GM19438 (cell line): Measurements from ENCODE around the gene SNRNP48.

Experiments
- ATAC-seq: cut with Tn5 transposase; IDR thresholded peaks from one replicate; pipeline ENCODE4 v1.9.1; 2021; ENCODE audit warnings: low read depth; ENCODE audit not compliant: unreplicated experiment

Gene SNRNP48

GRCh38 chr6:7640016-7640415 lies 50.0 kb downstream of the SNRNP48 start:
- no peak for ATAC-seq

GRCh38 chr6:7640607-7641577 lies 50.9 kb downstream of the SNRNP48 start:
- no peak for ATAC-seq

GRCh38 chr6:7642791-7643190 lies 52.8 kb downstream of the SNRNP48 start:
- no peak for ATAC-seq

- no peak for ATAC-seq
These were observed 54.4 kb downstream of the SNRNP48 start for GRCh38 chr6:7644417-7644816.

GRCh38 chr6:7646394-7646793 lies 56.4 kb downstream of the SNRNP48 start:
- no peak for ATAC-seq

- no peak for ATAC-seq
These were observed 57.5 kb downstream of the SNRNP48 start for GRCh38 chr6:7647504-7647903.

- no peak for ATAC-seq
These were observed 59.2 kb downstream of the SNRNP48 start for GRCh38 chr6:7649037-7649810.

- ATAC-seq: no peak
These were observed 60.9 kb downstream of the SNRNP48 start for GRCh38 chr6:7650878-7651277.

- ATAC-seq: no peak
These were observed 63.0 kb downstream of the SNRNP48 start for GRCh38 chr6:7652957-7653356.

GRCh38 chr6:7656355-7656754 lies 66.4 kb downstream of the SNRNP48 start:
- no peak for ATAC-seq

- no peak for ATAC-seq
These were observed 68.5 kb downstream of the SNRNP48 start for GRCh38 chr6:7658543-7658942.

- ATAC-seq: no peak
These were observed 71.4 kb downstream of the SNRNP48 start for GRCh38 chr6:7661364-7661763.
